Stimulated activated effector memory CD8-positive, alpha-beta T cell treated with anti-CD3 and anti-CD28 coated beads, Interleukin-12 subunit alpha, Interleukin-12 subunit beta, amount 100 ng/mL, for 72 hours (primary cell): ENCODE measurements around the gene MTAP.

Experiments used
- ATAC-seq: fragments of 150-1000 bp; cut with Tn5 transposase; 2 replicates; pipeline ENCODE4 v1.10.0; 2021
- DNase-seq, 2 donors: peaks; one replicate each; pipeline ENCODE4 v3.0.0; 2021 to 2022; ENCODE audit warnings: low spot score in 2 of 2
- H3K27ac Mint-ChIP-seq: one replicate; pipeline ENCODE4 v1.8.0; 2022; ENCODE audit warnings: mild to moderate bottlenecking, mixed read lengths
- H3K36me3 Mint-ChIP-seq: one replicate; pipeline ENCODE4 v1.8.0; 2022; ENCODE audit warnings: mild to moderate bottlenecking, mixed read lengths
- H3K4me1 Mint-ChIP-seq: one replicate; pipeline ENCODE4 v1.8.0; 2022; ENCODE audit warnings: mixed read lengths
- H3K4me3 Mint-ChIP-seq: one replicate; pipeline ENCODE4 v1.8.0; 2022; ENCODE audit warnings: mild to moderate bottlenecking, mixed read lengths
- H3K9me3 Mint-ChIP-seq: one replicate; pipeline ENCODE4 v1.8.0; 2022; ENCODE audit warnings: mixed read lengths

Gene MTAP

GRCh38 chr9:21795483-21795882, 7.0 kb upstream of the MTAP start:
- H3K27ac Mint-ChIP-seq, result no peak overlapping the region
- ATAC-seq, result peak; percentile 40

GRCh38 chr9:21796768-21797167, 5.7 kb upstream of the MTAP start:
- Mint-ChIP-seq H3K9me3 (no peaks in the 10 kb centered on the region), H3K4me3 (no peak overlapping the region), H3K27ac (no peak overlapping the region), H3K4me1 (no peaks in the 10 kb centered on the region), H3K36me3 (no peaks in the 10 kb centered on the region)
- no peak for ATAC-seq
- no peak for DNase-seq

More at GRCh38 chr9:21795483-21795882, 7.0 kb upstream of the MTAP start:
- H3K4me1 Mint-ChIP-seq, result no peaks in the 10 kb centered on the region
- no peaks in the 10 kb centered on the region for H3K36me3 Mint-ChIP-seq
- H3K9me3 Mint-ChIP-seq, result no peaks in the 10 kb centered on the region
- no peak overlapping the region for H3K4me3 Mint-ChIP-seq
- DNase-seq, result no peak

- peaks cover 17% of the 10 kb centered on the region for H3K36me3 Mint-ChIP-seq
- ATAC-seq (no peak), DNase-seq (no peak)
- H3K9me3 Mint-ChIP-seq, result no peaks in the 10 kb centered on the region
- no peak overlapping the region for H3K27ac Mint-ChIP-seq
- peaks cover 25% of the 10 kb centered on the region for H3K4me1 Mint-ChIP-seq
- peak overlapping the region; percentile 99 for H3K4me3 Mint-ChIP-seq
Measured at GRCh38 chr9:21800931-21801682, 1.3 kb upstream of the MTAP start.

- peak; percentile 2 for ATAC-seq
- Mint-ChIP-seq H3K4me1 (peaks cover 31% of the 10 kb centered on the region), H3K4me3 (peak overlapping the region; percentile 99), H3K36me3 (peaks cover 17% of the 10 kb centered on the region), H3K9me3 (no peaks in the 10 kb centered on the region), H3K27ac (peak overlapping the region; percentile 98)
- DNase-seq, result no peak
Measured at GRCh38 chr9:21801683-21802417, 586 bp upstream of the MTAP start.

GRCh38 chr9:21803649-21804048, 1.2 kb downstream of the MTAP start:
- DNase-seq (no peak), ATAC-seq (no peak)
- Mint-ChIP-seq H3K36me3 (peaks cover 24% of the 10 kb centered on the region), H3K4me1 (peaks cover 33% of the 10 kb centered on the region), H3K27ac (peak overlapping the region; percentile 98), H3K4me3 (peak overlapping the region; percentile 99), H3K9me3 (no peaks in the 10 kb centered on the region)

- Mint-ChIP-seq H3K27ac (no peak overlapping the region), H3K9me3 (no peaks in the 10 kb centered on the region), H3K4me3 (no peak overlapping the region), H3K4me1 (peaks cover 40% of the 10 kb centered on the region), H3K36me3 (peaks cover 30% of the 10 kb centered on the region)
- no peak for ATAC-seq
- no peak for DNase-seq
Measured at GRCh38 chr9:21804331-21804730, 1.9 kb downstream of the MTAP start.

- Mint-ChIP-seq H3K4me3 (no peak overlapping the region), H3K4me1 (peaks cover 42% of the 10 kb centered on the region), H3K36me3 (peaks cover 35% of the 10 kb centered on the region), H3K27ac (no peak overlapping the region), H3K9me3 (no peaks in the 10 kb centered on the region)
- ATAC-seq (no peak), DNase-seq (no peak)
Measured at GRCh38 chr9:21804791-21805190, 2.4 kb downstream of the MTAP start.

- H3K36me3 Mint-ChIP-seq, result peaks cover 50% of the 10 kb centered on the region
- H3K27ac Mint-ChIP-seq, result peak overlapping the region; percentile 65
- DNase-seq (no peak), ATAC-seq (no peak)
- H3K4me1 Mint-ChIP-seq, result peaks cover 52% of the 10 kb centered on the region
- H3K4me3 Mint-ChIP-seq, result no peak overlapping the region
- H3K9me3 Mint-ChIP-seq, result no peaks in the 10 kb centered on the region
Measured at GRCh38 chr9:21806644-21807043, 4.2 kb downstream of the MTAP start.

GRCh38 chr9:21810388-21810787, 8.0 kb downstream of the MTAP start:
- H3K4me3 Mint-ChIP-seq, result peak overlapping the region; percentile 14
- peaks cover 53% of the 10 kb centered on the region for H3K4me1 Mint-ChIP-seq
- peaks cover 50% of the 10 kb centered on the region for H3K36me3 Mint-ChIP-seq
- no peaks in the 10 kb centered on the region for H3K9me3 Mint-ChIP-seq
- ATAC-seq, result peak; percentile 25
- no peak for DNase-seq
- peak overlapping the region; percentile 83 for H3K27ac Mint-ChIP-seq

- Mint-ChIP-seq H3K36me3 (peaks cover 55% of the 10 kb centered on the region), H3K4me1 (peaks cover 48% of the 10 kb centered on the region), H3K9me3 (no peaks in the 10 kb centered on the region), H3K4me3 (no peak overlapping the region), H3K27ac (no peak overlapping the region)
- no peak for DNase-seq
- no peak for ATAC-seq
Measured at GRCh38 chr9:21810881-21811280, 8.4 kb downstream of the MTAP start.

- DNase-seq, result no peak
- no peaks in the 10 kb centered on the region for H3K9me3 Mint-ChIP-seq
- H3K27ac Mint-ChIP-seq, result peak overlapping the region; percentile 53
- H3K4me3 Mint-ChIP-seq, result no peak overlapping the region
- H3K36me3 Mint-ChIP-seq, result peaks cover 66% of the 10 kb centered on the region
- peaks cover 40% of the 10 kb centered on the region for H3K4me1 Mint-ChIP-seq
- no peak for ATAC-seq
Measured at GRCh38 chr9:21811914-21812313, 9.5 kb downstream of the MTAP start.

- Mint-ChIP-seq H3K4me3 (no peak overlapping the region), H3K27ac (peak overlapping the region; percentile 53), H3K9me3 (no peaks in the 10 kb centered on the region), H3K4me1 (peaks cover 40% of the 10 kb centered on the region), H3K36me3 (peaks cover 69% of the 10 kb centered on the region)
- ATAC-seq, result peak; percentile 35
- DNase-seq, result no peak
Measured at GRCh38 chr9:21812415-21812814, 10.0 kb downstream of the MTAP start.

GRCh38 chr9:21812946-21813568, 10.6 kb downstream of the MTAP start:
- Mint-ChIP-seq H3K4me3 (no peak overlapping the region), H3K9me3 (no peaks in the 10 kb centered on the region), H3K4me1 (peaks cover 40% of the 10 kb centered on the region), H3K27ac (no peak overlapping the region), H3K36me3 (peaks cover 74% of the 10 kb centered on the region)
- DNase-seq (peak; percentile 63 to 82), ATAC-seq (peak; percentile 57)

- Mint-ChIP-seq H3K4me1 (peaks cover 36% of the 10 kb centered on the region), H3K4me3 (no peak overlapping the region), H3K9me3 (no peaks in the 10 kb centered on the region), H3K36me3 (peaks cover 74% of the 10 kb centered on the region), H3K27ac (no peak overlapping the region)
- peak in 1 of 2 donors; percentile 58 for DNase-seq
- no peak for ATAC-seq
Measured at GRCh38 chr9:21813575-21814473, 11.4 kb downstream of the MTAP start.

- Mint-ChIP-seq H3K36me3 (peaks cover 72% of the 10 kb centered on the region), H3K9me3 (no peaks in the 10 kb centered on the region), H3K4me3 (no peak overlapping the region), H3K4me1 (peaks cover 28% of the 10 kb centered on the region), H3K27ac (no peak overlapping the region)
- DNase-seq, result no peak
- peak; percentile 48 for ATAC-seq
Measured at GRCh38 chr9:21815643-21816042, 13.2 kb downstream of the MTAP start.
